H54 (cell line): ENCODE results near the gene SMCR8.
"Not testable (repeated sequence)": the region's sequence is repeated elsewhere in the genome, so short reads cannot be mapped to it uniquely, and the experiment has no call there.

Source experiments
- DNase-seq: peaks from one replicate; pipeline ENCODE4 v3.0.0; 2011; ENCODE audit warnings: low spot score, mixed read lengths; ENCODE audit not compliant: insufficient read length
- FAIRE-seq: peaks from 3 replicates; lab custom pipeline; 2011; peaks lifted over from hg19 to GRCh38; lab: Jason Lieb, UNC
- POLR2A ChIP-seq: IDR thresholded peaks from 2 replicates; pipeline ENCODE4 v1.6.1; 2011; ENCODE audit warnings: low read depth, mild to moderate bottlenecking, low read length

SMCR8 gene

DNA sequence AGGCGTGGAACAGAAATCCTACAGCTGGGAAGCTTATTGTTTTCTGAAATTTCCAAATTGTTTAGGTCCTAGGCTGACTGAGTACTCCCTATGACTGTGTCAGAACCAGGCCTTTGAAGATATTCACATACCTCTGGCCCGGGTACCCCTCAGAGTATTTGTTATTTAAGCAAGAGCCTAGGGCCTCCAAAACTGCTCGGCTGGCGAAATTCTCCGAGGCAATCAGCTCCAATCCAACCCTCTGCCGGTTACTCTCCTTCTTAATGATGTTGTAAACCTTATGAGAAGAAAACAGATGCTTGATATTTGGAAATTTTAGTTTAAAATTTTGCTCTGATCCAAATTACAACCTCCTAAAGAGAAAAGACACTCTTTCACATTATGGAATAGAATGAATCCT is 38.4 kb downstream of the SMCR8 start:
- DNase-seq (no peak), FAIRE-seq (no peak)
- TF ChIP-seq POLR2A = no peak

DNA sequence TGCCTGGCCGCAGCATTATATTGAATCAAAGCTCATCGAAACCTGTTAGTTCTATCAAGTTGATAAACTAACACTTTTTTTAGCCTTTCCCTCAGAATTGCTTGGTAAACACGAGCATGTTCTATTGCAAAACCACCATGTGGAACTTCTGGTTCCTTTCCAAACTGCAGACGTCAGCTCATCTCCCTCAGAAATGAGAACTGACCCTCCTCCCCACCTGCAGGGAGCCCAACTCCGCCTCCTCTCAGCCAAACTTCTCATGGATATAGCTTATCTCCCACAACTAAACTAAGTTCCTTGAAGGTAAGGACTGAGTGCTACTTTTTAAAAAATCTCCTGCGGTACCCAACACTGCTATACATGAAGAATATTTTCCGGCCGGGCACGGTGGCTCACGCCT is 41.5 kb downstream of the SMCR8 start:
- no peak for DNase-seq
- TF ChIP-seq POLR2A = no peak
- FAIRE-seq = no peak

DNA sequence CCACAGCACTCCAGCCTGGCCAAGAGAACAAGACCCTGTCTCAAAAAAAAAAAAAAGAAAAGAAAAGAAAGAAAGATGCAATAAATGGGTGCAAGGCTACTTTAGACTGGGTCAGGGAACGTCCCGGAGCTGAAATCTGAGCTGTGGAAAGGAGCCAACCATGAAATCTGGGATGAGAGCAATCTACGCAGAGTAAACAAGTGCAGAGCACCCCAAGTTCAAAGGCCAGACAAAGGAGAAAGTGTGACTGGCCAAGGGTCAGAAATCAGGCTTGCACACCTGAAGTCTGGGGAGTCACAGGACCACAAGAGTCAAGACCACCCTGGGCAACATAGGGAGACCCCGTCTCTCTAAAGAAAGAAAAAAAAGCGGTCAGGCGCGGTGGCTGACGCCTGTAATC is 45.4 kb downstream of the SMCR8 start:
- FAIRE-seq = no peak
- no peak for TF ChIP-seq POLR2A
- DNase-seq = no peak

DNA sequence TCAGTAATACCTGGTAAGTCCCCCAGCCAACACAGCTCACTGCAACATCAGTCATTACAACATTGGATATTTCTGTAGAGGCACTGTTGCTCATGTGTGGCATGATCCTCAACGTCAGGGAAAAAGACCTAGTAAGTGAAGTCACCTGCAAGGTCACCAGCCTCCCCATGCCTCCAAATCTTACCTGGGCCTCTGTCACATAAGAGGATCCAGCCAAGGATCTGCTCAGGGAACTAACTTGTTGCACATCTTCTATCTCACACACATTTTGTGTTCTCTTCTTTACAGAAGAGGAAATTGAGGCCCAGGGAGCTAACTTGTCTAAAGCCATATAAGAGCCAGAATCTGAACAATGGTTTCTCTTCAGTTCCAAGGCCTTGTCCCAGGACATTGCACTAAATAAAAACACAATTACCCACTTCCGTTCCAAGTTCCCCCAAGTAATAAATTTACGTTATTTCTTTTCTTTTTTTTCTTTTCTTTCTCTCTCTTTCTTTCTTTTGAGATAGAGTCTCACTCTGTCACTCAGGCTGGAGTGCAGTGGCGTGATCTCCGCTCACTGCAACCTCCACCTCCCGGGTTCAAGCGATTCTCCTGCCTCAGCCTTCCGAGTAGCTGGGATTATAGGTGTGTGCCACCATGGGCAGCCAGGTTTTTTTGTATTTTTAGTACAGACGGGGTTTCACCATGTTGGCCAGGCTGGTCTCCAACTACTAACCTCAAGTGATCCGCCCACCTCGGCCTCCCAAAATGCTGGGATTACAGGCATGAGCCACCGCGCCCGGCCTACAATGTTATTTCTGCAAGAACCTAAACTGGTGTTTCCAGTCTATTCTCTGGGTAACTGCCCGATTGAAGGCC is 47.0 kb downstream of the SMCR8 start:
- no peak for TF ChIP-seq POLR2A
- DNase-seq (no peak), FAIRE-seq (no peak)

DNA sequence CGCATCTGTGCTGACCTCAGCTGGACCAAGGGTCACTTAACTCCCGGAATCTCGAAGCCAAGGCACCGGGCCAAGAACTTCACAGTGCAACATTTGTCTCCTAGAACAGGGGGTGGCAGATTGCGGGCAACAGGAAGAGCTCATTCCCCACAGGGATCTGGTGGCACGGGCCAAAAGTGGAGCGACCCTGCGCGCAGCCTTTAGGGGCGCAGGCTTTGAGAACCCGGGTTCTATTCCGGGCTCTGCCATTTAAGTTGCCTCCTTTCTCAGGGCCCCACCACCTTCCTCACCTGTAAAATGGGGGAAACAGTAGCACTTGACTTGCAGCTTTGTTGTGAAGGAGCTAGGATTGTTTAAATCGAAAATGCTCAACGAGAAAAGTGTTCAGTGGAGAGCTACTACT is 47.6 kb downstream of the SMCR8 start:
- TF ChIP-seq POLR2A = no peak
- no peak for FAIRE-seq

DNA sequence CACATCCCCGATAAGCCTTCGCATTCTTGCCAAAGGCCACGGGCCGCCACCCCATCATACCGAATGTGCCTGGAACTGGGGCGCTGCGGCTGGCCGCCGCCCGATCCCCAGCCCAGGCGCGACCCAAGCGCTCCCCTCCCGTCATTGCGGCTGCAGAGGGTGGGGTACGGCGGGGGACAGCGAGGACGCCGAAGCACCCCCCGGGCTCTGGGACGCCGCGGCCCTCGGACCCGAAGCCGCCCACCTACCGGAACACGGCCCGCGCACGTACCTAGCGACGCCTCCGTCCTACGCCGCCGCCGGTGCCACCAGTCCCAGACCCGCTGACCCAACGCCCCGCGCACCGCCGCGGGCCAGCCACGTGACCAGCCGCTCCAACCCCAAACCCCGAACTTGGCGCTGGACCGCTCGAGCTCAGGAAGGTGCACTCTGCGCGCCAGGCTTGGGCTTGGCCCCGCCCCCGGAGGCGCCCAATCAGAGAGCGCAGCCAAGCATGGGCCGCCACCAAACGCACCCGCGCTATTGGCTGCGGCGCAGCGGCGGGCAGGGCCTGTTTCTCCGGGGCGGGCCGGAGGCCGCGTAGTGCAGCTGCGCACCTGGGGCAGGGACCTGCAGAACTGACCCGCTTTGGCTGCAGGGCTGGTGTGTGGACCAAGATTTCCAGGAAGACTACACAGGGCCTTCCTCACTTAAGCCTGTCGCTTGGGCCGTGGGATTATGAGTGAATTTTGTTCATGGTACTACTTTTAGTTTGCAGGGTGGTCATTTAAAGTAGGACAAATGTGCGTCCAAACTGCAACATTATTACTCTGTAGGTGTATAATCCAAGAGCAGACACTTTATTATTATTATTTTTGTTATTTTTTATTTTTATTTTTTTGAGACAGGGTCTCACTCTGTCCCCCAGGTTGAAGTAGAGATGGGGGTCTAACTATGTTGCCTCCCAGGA is 48.3 kb downstream of the SMCR8 start, which contains the start of gene SHMT1:
Gene SHMT1, minus strand, starts transcription at position 450 of the 949 bp plus-strand sequence. CDS start 7,569 bp downstream, outside the sequence.
- peak; percentile 99 for DNase-seq
- TF ChIP-seq POLR2A = peak; percentile 79
- FAIRE-seq = peak; percentile 81

More for the DNA sequence above, 47.6 kb downstream of the SMCR8 start:
- DNase-seq = peak; percentile 77

DNA sequence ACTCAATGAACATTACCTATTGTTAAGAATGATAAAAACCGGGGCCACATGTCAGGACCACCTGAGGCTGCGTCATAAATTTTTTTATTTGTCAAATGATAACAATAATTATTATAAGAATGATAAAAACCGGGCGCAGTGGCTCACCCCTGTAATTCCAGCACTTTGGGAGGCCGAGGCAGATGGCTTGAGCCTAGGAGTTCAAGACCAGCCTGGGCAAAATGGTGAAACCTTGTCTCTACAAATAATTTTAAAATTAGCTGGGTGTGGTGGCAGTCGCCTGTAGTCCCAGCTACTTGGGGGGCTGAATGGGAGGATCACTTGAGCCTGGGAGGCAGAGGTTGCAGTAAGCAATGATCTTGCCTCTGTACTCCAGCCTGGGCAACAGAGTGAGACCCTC is 49.1 kb downstream of the SMCR8 start:
- DNase-seq (no peak), FAIRE-seq (no peak)
- TF ChIP-seq POLR2A = no peak

DNA sequence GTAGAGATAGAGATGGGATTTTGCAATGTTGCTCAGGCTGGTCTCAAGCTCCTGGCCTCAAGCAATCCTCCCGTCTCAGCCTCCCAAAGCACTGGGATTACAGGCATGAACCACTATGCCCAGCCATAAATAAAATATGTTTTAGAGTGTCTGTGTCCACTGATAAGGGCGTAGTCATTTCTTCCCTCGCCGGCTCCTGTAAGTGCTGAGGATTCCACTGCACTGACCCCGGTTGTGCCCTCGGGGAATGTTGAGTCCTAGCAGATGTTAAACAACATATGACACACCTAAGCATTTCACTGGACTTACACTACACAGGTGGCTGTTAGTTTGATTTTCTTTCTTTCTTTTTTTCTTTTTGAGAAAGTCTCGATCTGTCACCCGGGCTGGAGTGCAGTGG is 53.9 kb downstream of the SMCR8 start:
- TF ChIP-seq POLR2A = no peak
- DNase-seq (no peak), FAIRE-seq (no peak)

DNA sequence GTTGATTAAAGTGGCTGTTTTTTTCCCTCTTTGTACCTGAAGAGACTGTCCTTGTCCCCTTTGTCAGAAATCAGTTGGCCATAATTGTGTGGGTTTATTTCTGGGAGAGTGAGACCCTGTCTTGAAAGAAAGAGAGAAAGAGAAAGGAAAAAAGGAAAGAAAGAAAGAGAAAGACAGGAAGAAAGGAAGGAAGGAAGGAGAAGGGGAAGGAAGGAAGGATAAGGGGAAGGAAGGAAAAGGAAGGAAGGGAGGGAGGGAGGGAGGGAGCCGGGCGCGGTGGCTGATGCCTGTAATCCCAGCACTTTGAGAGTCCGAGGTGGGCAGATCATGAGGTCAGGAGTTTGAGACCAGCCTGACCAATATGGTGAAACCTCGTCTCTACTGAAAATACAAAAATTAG is 55.7 kb downstream of the SMCR8 start:
- DNase-seq (no peak), FAIRE-seq (no peak)
- TF ChIP-seq POLR2A = no peak

DNA sequence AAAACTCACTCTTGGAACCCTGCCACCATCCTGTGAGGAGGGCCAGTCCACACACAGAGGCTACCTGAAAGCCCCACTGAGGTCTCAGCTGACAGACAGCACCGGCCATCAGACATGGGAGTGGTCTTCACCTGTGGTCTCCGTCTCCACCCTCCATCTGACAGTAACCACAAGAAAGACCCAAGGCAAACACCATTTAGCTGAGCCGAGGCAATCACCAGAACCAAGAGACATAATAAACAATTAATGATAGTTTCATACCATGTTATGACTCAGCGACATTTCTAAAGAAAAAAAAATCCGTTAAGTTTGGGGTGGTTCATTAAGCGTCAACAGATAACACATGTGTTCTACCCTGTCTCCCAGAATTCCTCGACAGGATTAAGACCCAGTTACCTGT is 56.4 kb downstream of the SMCR8 start:
- FAIRE-seq = no peak
- no peak for DNase-seq
- no peak for TF ChIP-seq POLR2A

DNA sequence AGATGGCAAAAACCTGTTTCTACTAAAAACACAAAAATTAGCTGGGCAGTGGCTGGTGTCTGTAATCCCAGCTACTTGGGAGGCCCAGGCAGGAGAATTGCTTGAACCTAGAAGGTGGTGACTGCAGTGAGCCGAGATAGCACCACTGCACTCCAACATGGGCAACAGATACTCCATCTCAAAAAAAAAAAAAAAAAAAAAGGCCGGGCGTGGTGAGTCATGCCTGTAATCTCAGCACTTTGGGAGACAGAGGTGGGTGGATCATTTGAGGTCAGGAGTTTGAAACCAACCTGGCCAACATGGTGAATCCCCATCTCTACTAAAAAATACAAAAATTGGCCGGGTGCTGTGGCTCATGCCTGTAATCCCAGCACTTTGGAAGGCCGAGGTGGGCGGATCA is 58.1 kb downstream of the SMCR8 start:
- not testable (repeated sequence) for FAIRE-seq, DNase-seq

DNA sequence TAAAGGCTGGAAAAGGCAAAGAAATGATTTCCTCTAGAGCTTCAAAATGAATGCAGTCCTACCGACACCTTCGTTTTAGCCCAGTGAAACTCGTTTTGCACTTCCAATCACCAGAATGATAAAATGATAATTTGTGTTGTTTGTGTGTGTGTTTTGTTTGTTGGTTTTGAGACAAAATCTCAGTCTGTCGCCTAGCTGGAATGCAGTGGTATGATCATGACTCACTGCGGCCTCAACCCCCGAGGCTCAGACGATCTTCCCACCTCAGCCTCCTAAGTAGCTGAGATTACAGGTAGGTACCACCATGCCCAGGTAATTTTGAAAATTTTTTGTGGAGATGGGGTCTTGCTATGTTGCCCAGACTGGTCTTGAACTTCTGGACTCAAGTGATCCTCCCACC is 59.1 kb downstream of the SMCR8 start:
- no peak for TF ChIP-seq POLR2A
- DNase-seq (no peak), FAIRE-seq (no peak)
